Measurements from ENCODE around the gene CCNB1IP1.

The CCNB1IP1 gene

GRCh38 chr14:20345366-20345765, 12.3 kb upstream of the CCNB1IP1 start:
- no peak overlapping the region for H3K27ac ChIP-seq (ENCODE audit: low read length)
- ATAC-seq (ENCODE audit: insufficient read depth, low read depth) = no peak
- H3K27me3 ChIP-seq (ENCODE audit: insufficient read depth, low read length, poor library complexity) = no peaks in the 10 kb centered on the region
- 0 out of 2 replicates have a peak overlapping the region, but pooled peaks have one; percentile 66 for H3K9ac ChIP-seq (ENCODE audit: low read depth, low read length)
- no peak overlapping the region for H3K4me3 ChIP-seq (ENCODE audit: low read depth in 1 of 2, low read length in 2 of 2)
- H3K79me2 ChIP-seq (ENCODE audit: insufficient read depth, low read length) = peaks cover 22% of the 10 kb centered on the region
- H3K4me2 ChIP-seq (ENCODE audit: insufficient read depth, low read length) = peak overlapping the region; percentile 75; the same call in 1 of the 2 replicates
- H3K36me3 ChIP-seq (ENCODE audit: insufficient read depth, low read length) = peaks cover 52% of the 10 kb centered on the region
- H2AFZ ChIP-seq (ENCODE audit: low read depth, low read length) = no peak overlapping the region
- DNase-seq = no peak
- H4K20me1 ChIP-seq (ENCODE audit: insufficient read depth, low read length) = no peaks in the 10 kb centered on the region
- H3K4me1 ChIP-seq (ENCODE audit: insufficient read depth, low read length) = peaks cover 29% of the 10 kb centered on the region
- H3K9me3 ChIP-seq (ENCODE audit: insufficient read depth, low read length, severe bottlenecking) = no peaks in the 10 kb centered on the region
- TF ChIP-seq, protein P1, sequence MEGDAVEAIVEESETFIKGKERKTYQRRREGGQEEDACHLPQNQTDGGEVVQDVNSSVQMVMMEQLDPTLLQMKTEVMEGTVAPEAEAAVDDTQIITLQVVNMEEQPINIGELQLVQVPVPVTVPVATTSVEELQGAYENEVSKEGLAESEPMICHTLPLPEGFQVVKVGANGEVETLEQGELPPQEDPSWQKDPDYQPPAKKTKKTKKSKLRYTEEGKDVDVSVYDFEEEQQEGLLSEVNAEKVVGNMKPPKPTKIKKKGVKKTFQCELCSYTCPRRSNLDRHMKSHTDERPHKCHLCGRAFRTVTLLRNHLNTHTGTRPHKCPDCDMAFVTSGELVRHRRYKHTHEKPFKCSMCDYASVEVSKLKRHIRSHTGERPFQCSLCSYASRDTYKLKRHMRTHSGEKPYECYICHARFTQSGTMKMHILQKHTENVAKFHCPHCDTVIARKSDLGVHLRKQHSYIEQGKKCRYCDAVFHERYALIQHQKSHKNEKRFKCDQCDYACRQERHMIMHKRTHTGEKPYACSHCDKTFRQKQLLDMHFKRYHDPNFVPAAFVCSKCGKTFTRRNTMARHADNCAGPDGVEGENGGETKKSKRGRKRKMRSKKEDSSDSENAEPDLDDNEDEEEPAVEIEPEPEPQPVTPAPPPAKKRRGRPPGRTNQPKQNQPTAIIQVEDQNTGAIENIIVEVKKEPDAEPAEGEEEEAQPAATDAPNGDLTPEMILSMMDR (IDR thresholded peaks at IDR 0.05; ENCODE audit: borderline replicate concordance, extremely low read depth, low read length, poor library complexity, severe bottlenecking) = no peak
- TF ChIP-seq EZH2 (IDR thresholded peaks at IDR 0.05; ENCODE audit: borderline replicate concordance, low read depth, low read length, severe bottlenecking) = no peak

DNA sequence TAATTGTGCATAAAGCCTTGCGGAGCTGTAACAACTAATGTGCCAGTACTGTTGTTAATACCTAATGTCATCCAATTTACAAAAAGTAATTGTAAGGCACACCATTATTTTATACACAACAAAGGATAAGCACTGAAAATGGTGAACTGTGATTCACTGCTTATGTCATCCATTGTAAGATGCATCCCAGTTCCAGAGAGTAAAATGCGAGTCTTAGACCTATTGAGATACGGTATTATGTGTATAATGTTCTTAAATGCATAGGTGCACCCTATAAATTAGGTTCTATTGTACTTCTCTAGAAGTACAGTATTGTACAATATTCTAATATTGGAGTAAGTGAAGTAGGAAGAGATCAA, 10.8 kb upstream of the CCNB1IP1 start:
- no peak for DNase-seq
- Histone ChIP-seq H4K20me1 (ENCODE audit: insufficient read depth, low read length) (no peaks in the 10 kb centered on the region), H3K79me2 (ENCODE audit: insufficient read depth, low read length) (peaks cover 22% of the 10 kb centered on the region), H3K27ac (ENCODE audit: low read length) (peak overlapping the region; percentile 84), H3K4me3 (ENCODE audit: low read depth in 1 of 2, low read length in 2 of 2) (peak overlapping the region; percentile 36 to 68; a peak in 3 of 4 replicates), H3K4me1 (ENCODE audit: insufficient read depth, low read length) (peaks cover 29% of the 10 kb centered on the region), H3K36me3 (ENCODE audit: insufficient read depth, low read length) (peaks cover 37% of the 10 kb centered on the region), H2AFZ (ENCODE audit: low read depth, low read length) (peak overlapping the region; percentile 80), H3K4me2 (ENCODE audit: insufficient read depth, low read length) (peak overlapping the region; percentile 75), H3K27me3 (ENCODE audit: insufficient read depth, low read length, poor library complexity) (peaks cover 2% of the 10 kb centered on the region), H3K9ac (ENCODE audit: low read depth, low read length) (peak overlapping the region; percentile 66), H3K9me3 (ENCODE audit: insufficient read depth, low read length, severe bottlenecking) (no peaks in the 10 kb centered on the region)
- TF ChIP-seq EZH2 (IDR thresholded peaks at IDR 0.05; ENCODE audit: borderline replicate concordance, low read depth, low read length, severe bottlenecking) = no peak
- TF ChIP-seq, protein P1 (IDR thresholded peaks at IDR 0.05; ENCODE audit: borderline replicate concordance, extremely low read depth, low read length, poor library complexity, severe bottlenecking) = no peak
- ATAC-seq (ENCODE audit: insufficient read depth, low read depth) = no peak

GRCh38 chr14:20343092-20343861, 10.2 kb upstream of the CCNB1IP1 start, which contains the start of gene PARP2:
PARP2 (plus strand) TSS chr14:20343635; CDS start chr14:20343642, 7 bp downstream.
- Histone ChIP-seq H2AFZ (ENCODE audit: low read depth, low read length) (peak within 1 kb of the TSS; percentile 87), H3K27me3 (ENCODE audit: insufficient read depth, low read length, poor library complexity) (peaks cover 2% of the 10 kb centered on the region), H3K36me3 (ENCODE audit: insufficient read depth, low read length) (peaks cover 31% of the 10 kb centered on the region), H3K9ac (ENCODE audit: low read depth, low read length) (peak within 1 kb of the TSS; percentile 66), H3K27ac (ENCODE audit: low read length) (peak within 1 kb of the TSS; percentile 84), H3K4me3 (ENCODE audit: low read depth in 1 of 2, low read length in 2 of 2) (peak within 1 kb of the TSS; percentile 59 to 68; a peak in 3 of 4 replicates), H3K9me3 (ENCODE audit: insufficient read depth, low read length, severe bottlenecking) (no peaks in the 10 kb centered on the region), H3K4me1 (ENCODE audit: insufficient read depth, low read length) (peaks cover 29% of the 10 kb centered on the region), H4K20me1 (ENCODE audit: insufficient read depth, low read length) (no peaks in the 10 kb centered on the region), H3K4me2 (ENCODE audit: insufficient read depth, low read length) (peak within 1 kb of the TSS; percentile 75), H3K79me2 (ENCODE audit: insufficient read depth, low read length) (peaks cover 22% of the 10 kb centered on the region)
- ATAC-seq (ENCODE audit: insufficient read depth, low read depth) = peak; percentile 94
- TF ChIP-seq EZH2 (IDR thresholded peaks at IDR 0.05; ENCODE audit: borderline replicate concordance, low read depth, low read length, severe bottlenecking) = no peak
- TF ChIP-seq, protein P1 (IDR thresholded peaks at IDR 0.05; ENCODE audit: borderline replicate concordance, extremely low read depth, low read length, poor library complexity, severe bottlenecking) = no peak
- DNase-seq = peak; percentile 99

Data from DND-41 (cell line).